HK-2 (cell line): ENCODE results near the gene MFNG.
A peak's percentile ranks its signal among the peaks of the same experiment; 100 is the strongest.
"Not testable (repeated sequence)": the region's sequence is repeated elsewhere in the genome, so short reads cannot be mapped to it uniquely, and the experiment has no call there.

ENCODE experiments used
- DNase-seq: peaks from one replicate; pipeline ENCODE4 v3.0.0-alpha.2; 2018; ENCODE audit not compliant: unreplicated experiment

Gene MFNG

DNA sequence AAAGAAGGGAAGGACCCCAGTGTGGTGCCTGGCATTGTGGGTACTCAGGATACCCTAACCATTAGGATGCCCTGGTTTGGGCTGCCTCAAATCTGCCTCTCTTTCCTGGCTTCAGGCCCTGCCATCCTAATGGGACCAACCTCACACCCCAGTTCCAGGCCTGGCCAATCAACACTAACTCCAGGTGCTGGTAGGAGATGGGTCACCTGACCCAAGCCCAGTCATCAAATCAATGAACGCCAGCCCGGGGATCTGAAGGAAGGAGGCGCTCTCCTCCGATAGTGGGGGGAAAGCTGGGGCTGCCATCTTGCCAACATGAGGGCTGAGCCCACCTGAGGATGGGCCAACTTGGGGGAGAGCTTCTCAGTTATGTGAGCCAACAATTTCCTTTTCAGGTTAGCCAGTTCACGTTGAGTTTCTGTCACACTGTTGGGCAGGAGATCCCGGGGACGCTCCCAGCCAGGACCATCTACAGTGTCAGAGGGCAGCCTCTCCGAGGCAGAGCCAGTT, 12.7 kb downstream of the MFNG start:
- DNase-seq: no peak

GRCh38 chr22:37472418-37473006, 13.7 kb downstream of the MFNG start:
- no peak for DNase-seq

DNA sequence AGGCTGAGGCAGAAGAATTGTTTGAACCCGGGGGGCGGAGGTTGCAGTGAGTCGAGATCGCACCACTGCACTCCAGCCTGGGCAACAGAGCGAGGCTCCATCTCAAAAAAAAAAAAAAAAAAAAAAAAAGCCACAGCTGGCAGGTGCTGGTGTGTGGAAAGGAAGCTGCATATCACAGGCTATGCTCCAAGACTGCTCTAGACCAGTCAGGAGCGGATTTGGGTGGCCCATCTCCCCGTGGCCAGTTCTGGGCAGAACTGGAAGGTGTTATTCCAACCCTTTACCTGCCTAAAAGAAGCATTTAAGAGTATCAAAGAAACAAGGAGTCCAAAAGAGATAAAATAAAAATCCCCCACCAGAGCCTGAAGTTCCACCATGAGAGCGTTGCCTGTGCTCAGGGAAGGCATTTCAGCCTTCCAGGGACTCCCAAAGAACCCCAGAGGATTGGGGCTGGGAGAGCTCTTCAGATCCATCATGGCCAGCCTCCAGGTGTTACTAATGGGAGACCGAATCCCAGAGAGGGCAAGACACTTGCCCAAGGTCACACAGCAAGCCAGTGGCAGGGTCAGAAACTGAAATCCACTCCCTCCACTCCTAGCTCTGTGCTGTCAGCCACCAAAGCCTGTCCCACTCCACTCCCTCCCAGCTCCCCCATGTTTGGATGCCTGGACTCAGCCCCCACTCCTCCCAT, 14.3 kb downstream of the MFNG start:
- no peak for DNase-seq

DNA sequence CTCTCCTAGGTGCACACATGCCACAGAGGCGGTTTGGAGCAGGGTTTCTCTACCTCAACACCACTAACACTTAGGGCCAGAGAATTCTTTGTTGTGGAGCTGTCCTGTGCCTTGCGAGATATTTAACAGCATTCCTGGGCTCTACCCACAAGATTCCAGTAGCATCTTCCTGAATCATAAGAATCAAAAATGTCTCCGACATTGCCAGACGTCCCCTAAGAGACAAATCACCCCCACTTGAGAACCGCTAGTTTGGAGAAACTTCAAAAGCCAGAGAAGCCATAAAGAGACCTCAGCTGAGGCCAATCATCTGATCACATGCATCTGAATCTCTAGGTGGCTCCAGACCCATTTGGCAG, 16.1 kb downstream of the MFNG start:
- DNase-seq: no peak

GRCh38 chr22:37469416-37470086, 16.6 kb downstream of the MFNG start:
- DNase-seq: no peak

- DNase-seq: not testable (repeated sequence)
These were observed 17.9 kb downstream of the MFNG start for GRCh38 chr22:37468201-37468695.

DNA sequence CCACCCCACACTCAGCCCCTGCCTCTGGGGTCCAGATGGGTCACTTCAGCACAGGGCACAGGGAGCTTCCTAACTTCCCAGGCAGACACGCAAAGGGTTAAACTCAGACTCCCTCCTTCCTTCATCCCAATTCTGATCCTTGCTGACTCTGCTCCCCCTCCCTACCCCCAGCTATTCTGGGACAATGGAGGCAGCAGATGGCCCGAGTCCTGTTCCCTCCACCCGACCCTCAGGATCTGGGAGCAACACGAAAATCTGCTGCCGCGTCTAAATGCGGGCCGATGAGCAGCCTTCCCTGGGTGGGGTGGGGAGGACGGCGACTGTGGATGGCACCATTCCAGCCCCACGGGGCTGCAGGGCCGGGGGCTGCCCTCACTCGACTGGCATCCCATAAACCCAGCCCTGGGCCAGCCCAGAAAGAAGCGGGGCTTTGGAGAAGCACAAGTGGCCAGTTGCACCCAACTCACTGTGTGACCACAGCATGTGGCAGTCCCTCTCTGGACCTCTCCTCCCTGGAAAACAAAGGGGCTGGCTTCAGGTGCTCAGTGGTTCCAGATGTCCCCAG, 18.7 kb downstream of the MFNG start:
- DNase-seq: no peak

DNA sequence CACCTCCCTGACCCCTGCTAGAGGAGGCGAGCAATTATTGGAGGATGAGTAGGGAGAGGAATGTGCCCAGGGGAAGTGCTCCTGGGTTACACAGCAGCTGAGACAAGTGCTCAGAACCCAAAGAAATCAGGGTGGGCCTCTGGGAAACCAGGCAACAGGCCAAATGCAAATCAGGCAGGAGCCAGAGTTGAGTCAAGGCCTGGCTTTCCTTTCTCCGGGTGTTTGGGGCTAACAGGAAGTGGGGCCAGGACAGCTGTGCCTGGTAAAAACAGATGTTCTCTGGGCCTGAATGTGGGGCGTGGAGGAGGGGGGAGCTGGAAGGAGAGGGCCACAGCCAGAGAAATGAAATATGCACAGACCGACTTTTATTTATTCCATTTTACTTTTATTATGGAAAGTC, 22.0 kb downstream of the MFNG start:
- no peak for DNase-seq

GRCh38 chr22:37462983-37463382, 23.2 kb downstream of the MFNG start:
- no peak for DNase-seq

DNA sequence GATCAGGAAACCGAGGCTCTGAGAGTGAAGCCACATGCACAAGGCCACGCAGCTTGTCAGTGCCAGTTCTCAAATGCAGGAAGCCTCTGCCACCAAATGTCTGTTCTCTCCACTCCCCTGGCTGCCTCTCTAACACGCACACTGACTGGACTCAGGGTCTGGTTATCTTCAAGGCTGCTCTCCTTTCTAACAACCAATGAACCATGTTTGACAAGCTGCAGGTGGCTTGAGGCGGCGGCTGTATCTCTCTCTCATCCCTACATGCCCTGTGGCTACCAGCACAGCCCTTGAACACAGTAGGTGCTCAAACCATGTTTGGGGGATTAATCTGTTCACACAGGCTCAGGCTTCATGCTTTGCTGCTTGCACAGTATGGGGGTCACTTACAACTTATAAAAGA, 23.7 kb downstream of the MFNG start:
- no peak for DNase-seq

- DNase-seq: no peak
These were observed 24.2 kb downstream of the MFNG start for GRCh38 chr22:37461961-37462360.

DNA sequence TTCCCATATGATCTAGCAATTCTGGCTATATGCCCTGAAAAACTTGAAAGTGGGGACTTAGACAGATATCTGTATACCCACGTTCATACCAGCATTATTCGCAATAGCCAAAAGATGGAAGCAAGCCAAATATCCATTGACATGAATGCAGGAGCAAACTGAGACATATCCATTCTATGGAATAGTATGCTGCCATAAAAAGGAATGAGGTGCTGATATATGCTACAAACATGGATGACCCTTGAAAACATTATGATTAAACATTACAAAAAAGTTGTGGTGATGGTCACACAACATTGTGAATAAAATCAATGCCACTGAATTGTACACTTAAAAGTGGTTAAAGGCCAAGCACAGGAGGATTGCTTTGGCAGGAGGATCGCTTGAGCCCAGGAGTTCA, 25.5 kb downstream of the MFNG start:
- no peak for DNase-seq

DNA sequence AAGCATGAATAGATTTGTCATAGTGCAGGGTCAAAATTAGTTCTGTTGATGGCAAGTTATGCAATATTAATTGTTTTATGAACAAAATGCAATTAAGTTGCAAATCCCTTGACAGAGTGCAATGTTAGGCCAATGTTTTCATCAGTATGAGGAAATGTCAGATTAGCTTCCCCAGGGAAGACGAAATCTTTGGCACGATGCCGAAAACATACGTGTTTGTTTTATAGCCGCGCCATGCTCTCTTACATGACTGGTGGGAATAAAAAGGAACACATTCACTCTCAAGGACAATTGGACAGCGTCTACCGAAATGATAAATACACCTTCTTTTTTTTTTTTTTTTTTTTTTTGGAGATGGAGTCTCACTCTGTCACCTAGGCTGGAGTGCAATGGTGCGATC, 27.0 kb downstream of the MFNG start:
- no peak for DNase-seq

GRCh38 chr22:37457093-37457893, 28.9 kb downstream of the MFNG start:
- DNase-seq: peak; percentile 88

DNA sequence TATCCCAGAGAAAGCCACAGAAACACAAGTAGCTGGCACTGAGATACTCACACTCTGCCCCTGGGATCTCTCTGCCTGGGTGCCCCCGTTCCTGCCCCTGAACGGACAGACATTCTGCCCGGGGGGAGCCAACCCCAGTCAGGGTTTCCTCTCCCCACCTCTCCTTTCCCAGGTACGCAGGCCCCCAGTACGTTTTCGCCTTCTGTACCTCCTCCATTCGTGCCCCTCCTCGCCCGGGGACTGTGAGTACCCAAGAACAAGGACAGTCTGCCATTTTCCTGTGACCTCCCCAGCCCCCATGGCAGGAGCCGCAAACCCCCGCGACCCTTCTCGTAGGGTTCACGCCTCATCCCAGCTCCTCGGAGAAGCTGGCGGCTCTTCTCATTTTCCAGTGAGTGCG, 29.8 kb downstream of the MFNG start:
- DNase-seq: no peak

DNA sequence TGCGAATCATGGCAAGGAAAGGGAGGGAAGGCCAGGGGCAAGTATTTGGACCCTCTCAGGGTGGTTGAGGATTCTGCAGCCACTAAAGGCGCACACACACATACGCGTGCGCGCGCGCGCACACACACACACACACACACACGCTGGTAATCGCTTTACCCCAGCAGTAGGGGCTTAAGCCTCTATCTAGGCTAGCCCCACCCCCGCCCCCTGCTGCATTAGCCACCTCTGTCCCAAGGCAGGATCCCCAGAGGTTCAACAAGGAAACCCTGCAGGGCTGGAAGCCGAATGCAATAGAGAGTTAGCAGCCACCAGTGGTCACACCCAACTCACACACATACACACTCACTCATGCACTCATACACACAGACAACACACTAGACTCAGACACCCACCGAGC, 30.3 kb downstream of the MFNG start:
- DNase-seq: no peak

DNA sequence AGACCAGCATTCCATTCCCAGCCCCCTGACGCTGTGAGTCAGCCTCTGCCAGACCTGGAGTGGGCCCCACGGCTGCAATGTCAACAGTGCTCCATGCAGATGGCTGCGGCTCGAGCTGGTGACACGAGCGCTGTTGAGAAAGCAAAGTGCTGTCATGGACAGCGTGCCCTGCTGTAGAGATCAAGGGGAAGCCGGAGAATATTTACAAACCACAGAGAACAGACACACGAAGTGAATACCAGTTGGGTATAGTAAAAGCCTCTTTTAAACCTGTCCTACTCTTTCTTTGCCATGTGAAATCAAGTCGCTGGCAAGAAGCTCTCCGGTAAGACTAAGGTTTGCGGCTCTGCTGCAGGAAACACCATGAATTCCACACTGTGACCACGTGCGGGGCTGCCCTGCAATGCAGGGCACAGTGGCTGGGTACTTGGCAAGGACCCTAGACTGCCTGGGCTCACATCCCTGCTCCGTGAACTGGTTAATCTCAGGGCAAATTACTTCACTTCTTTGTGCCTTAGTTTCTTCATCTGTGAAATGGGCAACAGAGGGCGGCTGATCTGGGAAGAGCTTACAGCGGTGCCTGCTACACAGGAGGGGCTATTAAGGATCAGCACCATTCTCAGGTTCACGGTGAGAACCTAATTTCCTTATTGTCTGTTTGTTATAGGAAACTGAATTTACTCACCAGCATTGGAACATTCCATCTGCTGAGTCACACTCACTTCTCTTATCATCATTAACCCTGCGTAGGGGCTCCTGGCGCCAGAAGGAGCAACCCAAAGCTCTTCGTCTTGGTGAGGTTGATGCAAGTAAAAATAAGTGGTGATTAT, 31.1 kb downstream of the MFNG start:
- DNase-seq: peak; percentile 87

- no peak for DNase-seq
These were observed 32.5 kb downstream of the MFNG start for GRCh38 chr22:37453696-37454095.

DNA sequence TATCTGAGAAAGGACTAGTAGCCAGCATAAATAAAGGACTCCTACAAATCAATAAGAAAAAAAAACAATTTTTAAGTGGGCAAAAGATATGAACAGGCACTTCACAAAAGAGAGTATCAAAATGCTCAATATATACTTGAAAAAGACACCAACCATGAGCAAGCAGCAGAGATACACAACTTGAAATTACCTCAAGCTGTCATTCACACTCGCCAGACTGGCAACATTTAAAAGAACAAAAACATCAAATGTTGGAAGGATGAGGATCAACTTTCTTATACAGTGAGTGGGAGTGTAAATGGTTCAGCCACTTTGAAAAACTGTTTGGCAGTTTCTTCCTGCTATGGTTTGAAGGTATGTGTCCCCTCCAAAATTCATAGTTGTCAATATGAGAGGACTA, 35.0 kb downstream of the MFNG start:
- DNase-seq: no peak

DNA sequence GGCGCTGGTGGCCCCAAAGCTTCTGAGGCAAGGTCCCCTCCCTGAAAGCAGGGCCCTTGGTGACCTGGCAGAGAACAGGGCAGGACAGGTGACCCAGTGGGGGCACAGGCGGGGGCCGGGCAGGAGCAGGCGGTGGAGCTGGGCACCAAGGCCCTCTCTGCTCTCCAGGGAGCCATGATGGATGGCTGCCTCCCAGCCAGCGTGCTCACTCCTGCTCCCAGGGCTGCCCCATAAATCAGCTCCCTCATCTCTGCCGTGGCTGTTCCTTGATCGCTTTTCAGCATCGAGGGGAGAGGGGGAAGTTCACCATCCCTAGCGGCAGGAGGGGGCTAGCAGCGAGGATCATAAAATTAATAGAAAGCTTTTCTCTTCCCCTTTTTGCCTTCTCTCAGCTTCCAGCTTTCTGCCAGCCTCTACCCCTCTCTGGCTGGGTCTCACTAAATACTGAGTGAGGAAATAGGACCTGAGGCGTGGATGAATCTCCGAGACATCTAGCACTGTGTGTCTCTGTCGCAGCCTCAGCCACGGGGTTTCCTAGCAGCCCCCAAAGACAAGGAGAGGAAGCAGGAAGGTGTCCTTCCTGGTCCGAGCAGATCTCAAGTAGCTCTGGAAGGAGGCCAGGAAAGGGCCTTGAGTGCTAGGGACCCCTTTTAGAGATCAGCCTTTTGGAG, 36.7 kb downstream of the MFNG start:
- DNase-seq: no peak
